GM12872 (cell line): ENCODE results near the gene KCNG2.

Source experiments
- TF ChIP-seq, protein P1 (sequence below): IDR thresholded peaks from 3 replicates; pipeline ENCODE4 v1.5.1; 2011; ENCODE audit warnings: low read depth, mild to moderate bottlenecking, low read length, moderate library complexity; ENCODE audit not compliant: insufficient read depth

The KCNG2 gene

DNA sequence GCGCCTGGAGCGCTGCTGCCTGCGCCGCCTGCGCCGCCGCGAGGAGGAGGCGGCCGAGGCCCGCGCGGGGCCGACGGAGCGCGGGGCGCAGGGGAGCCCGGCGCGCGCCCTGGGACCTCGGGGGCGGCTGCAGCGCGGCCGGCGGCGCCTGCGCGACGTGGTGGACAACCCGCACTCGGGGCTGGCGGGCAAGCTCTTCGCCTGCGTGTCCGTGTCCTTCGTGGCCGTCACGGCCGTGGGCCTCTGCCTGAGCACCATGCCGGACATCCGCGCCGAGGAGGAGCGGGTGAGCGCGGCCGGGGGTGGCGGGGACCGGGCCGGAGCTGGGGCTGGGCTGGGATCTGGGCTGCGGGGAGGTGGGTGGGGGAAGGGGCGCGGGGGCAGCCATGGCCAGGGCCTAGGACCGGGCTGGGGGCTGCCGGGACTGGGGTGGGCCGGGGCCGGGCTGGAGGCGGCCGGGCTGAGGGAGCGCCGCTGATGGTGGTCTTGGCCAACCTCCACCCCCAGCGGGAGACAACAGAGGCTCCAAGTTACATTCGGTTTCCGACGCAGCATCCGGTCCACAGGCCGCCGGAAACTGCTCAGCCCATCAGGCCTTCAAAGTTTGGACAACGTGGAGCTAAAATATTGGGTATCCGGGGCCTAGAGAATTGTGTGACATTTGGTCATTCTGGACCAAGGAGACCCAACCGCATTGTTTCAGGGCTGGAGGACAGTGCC is 66.4 kb downstream of the KCNG2 start:
- TF ChIP-seq, protein P1, sequence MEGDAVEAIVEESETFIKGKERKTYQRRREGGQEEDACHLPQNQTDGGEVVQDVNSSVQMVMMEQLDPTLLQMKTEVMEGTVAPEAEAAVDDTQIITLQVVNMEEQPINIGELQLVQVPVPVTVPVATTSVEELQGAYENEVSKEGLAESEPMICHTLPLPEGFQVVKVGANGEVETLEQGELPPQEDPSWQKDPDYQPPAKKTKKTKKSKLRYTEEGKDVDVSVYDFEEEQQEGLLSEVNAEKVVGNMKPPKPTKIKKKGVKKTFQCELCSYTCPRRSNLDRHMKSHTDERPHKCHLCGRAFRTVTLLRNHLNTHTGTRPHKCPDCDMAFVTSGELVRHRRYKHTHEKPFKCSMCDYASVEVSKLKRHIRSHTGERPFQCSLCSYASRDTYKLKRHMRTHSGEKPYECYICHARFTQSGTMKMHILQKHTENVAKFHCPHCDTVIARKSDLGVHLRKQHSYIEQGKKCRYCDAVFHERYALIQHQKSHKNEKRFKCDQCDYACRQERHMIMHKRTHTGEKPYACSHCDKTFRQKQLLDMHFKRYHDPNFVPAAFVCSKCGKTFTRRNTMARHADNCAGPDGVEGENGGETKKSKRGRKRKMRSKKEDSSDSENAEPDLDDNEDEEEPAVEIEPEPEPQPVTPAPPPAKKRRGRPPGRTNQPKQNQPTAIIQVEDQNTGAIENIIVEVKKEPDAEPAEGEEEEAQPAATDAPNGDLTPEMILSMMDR = no peak

DNA sequence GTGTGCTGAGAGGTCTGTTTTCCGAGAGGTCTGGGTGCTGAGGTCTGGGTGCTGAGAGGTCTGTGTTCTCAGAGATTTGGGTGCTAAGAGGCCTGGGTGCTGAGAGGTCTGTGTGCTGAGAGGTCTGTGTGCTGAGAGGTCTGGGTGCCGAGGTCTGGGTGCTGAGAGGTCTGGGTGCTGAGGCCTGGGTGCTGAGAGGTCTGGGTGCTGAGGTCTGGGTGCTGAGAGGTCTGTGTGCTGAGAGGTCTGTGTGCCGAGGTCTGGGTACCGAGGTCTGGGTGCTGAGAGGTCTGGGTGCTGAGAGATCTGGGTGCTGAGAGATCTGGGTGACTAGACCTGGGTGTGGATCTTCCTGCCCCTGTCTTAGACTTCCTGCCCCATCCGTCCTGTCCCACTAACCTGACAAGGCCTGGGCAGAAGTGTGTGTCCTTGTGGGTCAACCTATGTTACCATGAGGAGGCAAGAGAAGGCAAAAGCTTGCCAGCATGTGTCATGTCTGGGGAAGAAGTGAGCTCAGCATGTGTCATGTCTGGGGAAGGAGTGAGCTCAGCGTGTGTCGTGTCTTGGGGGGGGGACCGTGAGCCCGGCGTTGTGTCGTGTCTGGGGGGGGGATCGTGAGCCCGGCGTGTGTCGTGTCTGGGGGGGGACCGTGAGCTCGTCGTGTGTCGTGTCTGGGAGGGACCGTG is 69.3 kb downstream of the KCNG2 start:
- TF ChIP-seq, protein P1 = no peak

DNA sequence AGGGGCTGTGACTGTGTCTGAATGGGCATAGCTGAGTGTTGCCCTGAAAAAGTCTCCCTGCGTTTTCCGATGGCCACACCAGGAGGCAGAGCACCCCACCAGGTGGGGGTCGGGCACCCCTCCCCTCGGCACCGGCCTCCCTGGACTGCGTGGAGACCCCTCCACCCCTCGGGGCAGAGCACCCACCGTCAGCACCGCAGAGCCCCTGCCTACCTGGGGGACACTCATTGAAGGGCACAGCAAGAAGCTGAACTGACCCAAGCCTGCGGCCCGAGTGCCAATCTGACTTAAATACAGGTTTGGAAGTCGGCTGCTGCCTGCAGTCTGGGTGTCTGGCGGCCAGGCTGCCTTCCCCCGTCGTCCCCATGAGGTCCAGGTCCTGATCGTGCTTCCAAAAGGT is 69.9 kb downstream of the KCNG2 start:
- TF ChIP-seq, protein P1 = no peak

DNA sequence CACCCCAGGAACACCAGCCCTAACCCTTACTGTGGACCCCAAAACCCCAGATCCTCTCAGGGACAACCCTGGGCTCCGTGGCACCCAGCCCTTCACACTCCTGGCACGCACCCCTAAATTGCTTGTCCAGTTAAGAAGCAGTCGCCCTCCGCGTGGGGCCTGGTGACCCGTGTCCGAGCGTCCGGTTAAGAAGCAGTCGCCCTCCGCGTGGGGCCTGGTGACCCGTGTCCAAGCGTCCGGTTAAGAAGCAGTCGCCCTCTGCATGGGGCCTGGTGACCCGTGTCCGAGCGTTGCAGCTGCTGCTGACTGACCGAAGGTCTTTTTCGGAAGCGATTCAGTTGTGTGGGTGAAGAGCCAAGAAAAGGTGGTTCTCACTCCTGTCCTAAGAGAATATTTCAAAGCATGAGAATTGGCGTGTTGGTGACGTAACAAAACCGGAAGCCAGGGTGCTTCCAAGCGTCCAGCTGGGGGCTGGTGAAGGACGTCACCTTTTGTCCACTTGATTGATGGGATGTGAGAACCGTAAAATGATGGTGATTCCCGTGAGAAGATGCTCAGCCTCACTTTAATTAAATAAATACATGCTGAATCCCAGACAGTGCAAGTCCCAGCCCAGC is 70.5 kb downstream of the KCNG2 start:
- TF ChIP-seq, protein P1 = no peak

DNA sequence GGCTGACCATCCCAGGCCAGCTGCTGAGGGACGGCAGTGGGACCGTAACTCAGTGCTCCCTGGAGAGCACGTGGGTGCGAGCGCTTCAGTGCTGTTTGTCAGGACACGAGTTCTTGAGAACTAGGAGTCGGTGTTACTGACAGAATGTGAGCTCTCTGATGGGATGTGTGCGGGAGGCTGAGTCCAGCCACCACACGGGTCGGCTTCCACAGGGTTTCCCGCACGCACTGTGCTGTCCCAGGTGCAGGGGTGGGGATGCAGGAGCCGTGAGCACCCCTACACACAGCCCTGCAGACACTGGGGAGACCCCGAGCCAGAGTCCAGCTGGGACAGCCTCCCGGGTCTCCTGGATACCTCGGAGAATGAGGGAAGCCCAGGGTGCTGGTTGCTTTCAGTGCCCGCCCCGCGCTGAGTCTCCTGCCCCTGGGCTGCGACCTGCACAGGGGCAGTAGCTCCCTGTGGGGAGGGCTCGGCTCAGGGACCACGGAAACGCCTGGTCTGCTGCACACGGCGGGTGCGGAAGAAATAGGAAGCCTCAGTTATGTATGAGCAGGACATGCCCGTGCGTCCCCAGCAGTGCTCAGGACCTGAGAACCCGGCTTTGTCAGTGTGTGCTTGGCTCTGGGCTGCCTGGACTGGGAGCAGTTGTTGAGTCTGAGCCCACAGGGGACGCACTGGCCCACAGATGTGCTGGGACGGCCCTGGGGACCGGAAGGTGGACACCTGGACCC is 71.2 kb downstream of the KCNG2 start:
- TF ChIP-seq, protein P1 = no peak

DNA sequence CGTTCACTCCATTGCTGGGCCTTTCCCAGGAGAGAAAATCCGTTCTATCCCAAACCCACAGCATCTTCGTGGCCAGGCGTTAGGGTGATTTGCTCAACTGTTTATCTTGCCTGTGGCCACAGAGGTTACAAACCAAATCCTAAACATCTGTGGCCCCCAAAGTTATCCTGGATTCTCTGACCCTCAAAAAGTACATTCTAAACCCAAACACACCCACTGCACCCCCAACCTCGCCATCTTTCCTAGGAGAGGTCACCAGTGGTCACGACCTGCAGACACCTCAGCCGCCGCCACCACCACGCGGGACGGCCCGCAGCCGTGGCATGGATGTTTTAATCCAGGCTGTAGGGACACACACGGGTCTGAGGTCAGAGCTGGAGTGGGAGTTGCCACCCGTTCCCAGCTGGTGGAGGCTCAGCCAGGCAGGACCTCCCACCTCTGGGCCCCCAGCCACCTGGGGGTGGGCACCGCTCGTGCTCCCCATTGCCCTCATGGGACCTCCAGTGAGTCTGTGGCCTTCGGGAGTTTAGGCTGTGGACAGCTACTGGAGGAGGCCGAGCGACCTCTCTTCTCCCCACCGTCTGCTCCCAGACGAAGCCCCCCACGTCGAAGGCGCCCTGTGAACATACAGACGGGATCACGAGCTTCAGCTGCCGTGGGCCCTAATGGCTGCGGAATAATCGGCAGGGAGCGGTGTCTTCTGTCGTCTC is 72.0 kb downstream of the KCNG2 start:
- TF ChIP-seq, protein P1 = no peak
